Neutrophil (primary cell): Measurements from ENCODE around the gene CARD19.

Source experiments
- H3K27ac ChIP-seq: fragments of 200-600 bp; sonication (generic); 2 replicates; pipeline ENCODE4 v1.5.1; 2016; ENCODE audit warnings: mild to moderate bottlenecking, moderate library complexity
- H3K27me3 ChIP-seq: fragments of 200-600 bp; sonication (generic); 2 replicates; pipeline ENCODE4 v1.6.0; 2016; ENCODE audit warnings: mild to moderate bottlenecking
- H3K36me3 ChIP-seq: fragments of 200-600 bp; sonication (generic); 2 replicates; pipeline ENCODE4 v1.5.1; 2017
- H3K4me1 ChIP-seq, 2 experiments: fragments of 200-600 bp in 1 of 2; sonication (generic) in 1 of 2; 1 replicate in 1 of 2; 2 replicates in 1 of 2; pipeline versions ENCODE4 v1.5.1 to v1.6.1; 2013 to 2016; ENCODE audit warnings: low read depth in 1 of 2, low read length in 1 of 2, mild to moderate bottlenecking in 1 of 2, moderate library complexity in 1 of 2; ENCODE audit not compliant: control insufficient read depth in 1 of 2, insufficient read depth in 1 of 2
- H3K4me3 ChIP-seq, 2 experiments: fragments of 200-600 bp in 1 of 2; sonication (generic) in 1 of 2; 1 replicate in 1 of 2; 2 replicates in 1 of 2; pipeline ENCODE4 v1.5.1; 2013 to 2016; ENCODE audit warnings: low read depth in 1 of 2, low read length in 1 of 2, mild to moderate bottlenecking in 1 of 2, moderate library complexity in 1 of 2
- H3K9me3 ChIP-seq: fragments of 200-600 bp; sonication (generic); 2 replicates; pipeline ENCODE4 v1.5.1; 2016
- TF ChIP-seq, protein P1 (sequence below): fragments of 200-600 bp; sonication (generic); IDR thresholded peaks from 2 replicates; pipeline ENCODE4 v1.5.1; 2016; ENCODE audit warnings: antibody characterized with exemption

CARD19 gene

GRCh38 chr9:93081931-93082330 lies 14.1 kb upstream of the CARD19 start:
- Histone ChIP-seq H3K27ac (no peak overlapping the region), H3K9me3 (no peaks in the 10 kb centered on the region), H3K36me3 (peaks cover 84% of the 10 kb centered on the region), H3K27me3 (no peaks in the 10 kb centered on the region), H3K4me1 (peaks cover 10 to 15% of the 10 kb centered on the region in 2 experiments), H3K4me3 (no peak overlapping the region)
- TF ChIP-seq, protein P1, sequence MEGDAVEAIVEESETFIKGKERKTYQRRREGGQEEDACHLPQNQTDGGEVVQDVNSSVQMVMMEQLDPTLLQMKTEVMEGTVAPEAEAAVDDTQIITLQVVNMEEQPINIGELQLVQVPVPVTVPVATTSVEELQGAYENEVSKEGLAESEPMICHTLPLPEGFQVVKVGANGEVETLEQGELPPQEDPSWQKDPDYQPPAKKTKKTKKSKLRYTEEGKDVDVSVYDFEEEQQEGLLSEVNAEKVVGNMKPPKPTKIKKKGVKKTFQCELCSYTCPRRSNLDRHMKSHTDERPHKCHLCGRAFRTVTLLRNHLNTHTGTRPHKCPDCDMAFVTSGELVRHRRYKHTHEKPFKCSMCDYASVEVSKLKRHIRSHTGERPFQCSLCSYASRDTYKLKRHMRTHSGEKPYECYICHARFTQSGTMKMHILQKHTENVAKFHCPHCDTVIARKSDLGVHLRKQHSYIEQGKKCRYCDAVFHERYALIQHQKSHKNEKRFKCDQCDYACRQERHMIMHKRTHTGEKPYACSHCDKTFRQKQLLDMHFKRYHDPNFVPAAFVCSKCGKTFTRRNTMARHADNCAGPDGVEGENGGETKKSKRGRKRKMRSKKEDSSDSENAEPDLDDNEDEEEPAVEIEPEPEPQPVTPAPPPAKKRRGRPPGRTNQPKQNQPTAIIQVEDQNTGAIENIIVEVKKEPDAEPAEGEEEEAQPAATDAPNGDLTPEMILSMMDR = no peak

GRCh38 chr9:93082841-93083411 lies 13.1 kb upstream of the CARD19 start:
- H3K27ac ChIP-seq = peak overlapping the region; percentile 65
- H3K4me3 ChIP-seq = no peak overlapping the region
- no peaks in the 10 kb centered on the region for H3K27me3 ChIP-seq
- H3K9me3 ChIP-seq = no peaks in the 10 kb centered on the region
- peaks cover 10 to 15% of the 10 kb centered on the region in 2 experiments for H3K4me1 ChIP-seq
- H3K36me3 ChIP-seq = peaks cover 82% of the 10 kb centered on the region
- TF ChIP-seq, protein P1 = no peak

- Histone ChIP-seq H3K27ac (peak overlapping the region; percentile 65), H3K27me3 (no peaks in the 10 kb centered on the region), H3K9me3 (no peaks in the 10 kb centered on the region), H3K36me3 (peaks cover 80% of the 10 kb centered on the region), H3K4me3 (no peak overlapping the region), H3K4me1 (peaks cover 10 to 15% of the 10 kb centered on the region in 2 experiments)
- TF ChIP-seq, protein P1 = no peak
These were observed 12.2 kb upstream of the CARD19 start for GRCh38 chr9:93083592-93084470.

DNA sequence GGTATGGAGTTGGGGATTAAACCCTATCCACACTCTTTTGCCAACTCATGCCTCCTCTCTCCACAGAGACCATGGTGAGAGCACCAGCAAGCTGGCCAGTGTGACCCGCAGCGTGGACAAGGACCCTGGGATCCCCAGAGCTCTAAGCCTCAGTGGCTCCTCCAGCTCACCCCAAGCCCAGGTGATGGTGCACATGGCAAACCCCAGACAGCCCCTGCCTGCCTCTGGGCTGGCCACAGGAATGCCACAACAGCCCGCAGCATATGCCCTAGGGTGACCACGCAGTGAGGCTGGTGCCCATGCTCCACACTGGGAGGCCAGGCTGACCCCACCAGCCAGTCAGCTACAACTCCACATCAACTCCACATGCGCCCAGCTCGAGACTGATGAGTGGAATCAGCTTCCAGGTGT lies 11.5 kb upstream of the CARD19 start:
- Histone ChIP-seq H3K27me3 (no peaks in the 10 kb centered on the region), H3K4me3 (no peak overlapping the region), H3K27ac (peak overlapping the region; percentile 65), H3K4me1 (peaks cover 10 to 15% of the 10 kb centered on the region in 2 experiments), H3K9me3 (no peaks in the 10 kb centered on the region), H3K36me3 (peaks cover 78% of the 10 kb centered on the region)
- TF ChIP-seq, protein P1 = no peak

DNA sequence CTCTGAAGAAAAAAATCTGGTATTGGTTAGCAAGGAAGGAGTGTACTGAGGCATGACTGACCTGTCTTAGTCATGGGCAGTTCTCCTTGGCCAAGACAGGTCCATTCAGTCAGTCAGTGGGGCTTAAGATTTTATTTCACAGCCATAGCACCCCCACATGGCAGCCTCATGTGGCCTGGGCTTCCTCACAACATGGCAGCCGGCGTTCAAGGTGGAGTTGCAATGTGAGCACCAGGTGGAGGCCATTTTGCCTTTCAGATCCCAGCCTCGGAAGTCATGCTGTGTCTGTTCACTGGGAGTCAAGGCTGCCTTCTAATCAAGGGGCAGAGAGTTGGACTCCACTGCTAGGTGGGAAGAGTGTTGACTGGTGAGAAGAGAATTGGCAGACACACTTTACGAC lies 10.3 kb upstream of the CARD19 start:
- H3K4me3 ChIP-seq = no peak overlapping the region

More for the DNA sequence above, 10.3 kb upstream of the CARD19 start:
- no peaks in the 10 kb centered on the region for H3K27me3 ChIP-seq
- peaks cover 71% of the 10 kb centered on the region for H3K36me3 ChIP-seq
- TF ChIP-seq, protein P1 = no peak
- no peaks in the 10 kb centered on the region for H3K9me3 ChIP-seq
- peak overlapping the region; percentile 65 for H3K27ac ChIP-seq
- peaks cover 10 to 15% of the 10 kb centered on the region in 2 experiments for H3K4me1 ChIP-seq
